Globus pallidus (tissue), 1 donor: ENCODE data around the gene FPR3.
"Not testable (repeated sequence)": the region's sequence is repeated elsewhere in the genome, so short reads cannot be mapped to it uniquely, and the experiment has no call there.

Experiments
- DNase-seq: peaks from one replicate; pipeline ENCODE4 v3.0.0-alpha.2; 2015; ENCODE audit warnings: low spot score

The FPR3 gene, protein sequence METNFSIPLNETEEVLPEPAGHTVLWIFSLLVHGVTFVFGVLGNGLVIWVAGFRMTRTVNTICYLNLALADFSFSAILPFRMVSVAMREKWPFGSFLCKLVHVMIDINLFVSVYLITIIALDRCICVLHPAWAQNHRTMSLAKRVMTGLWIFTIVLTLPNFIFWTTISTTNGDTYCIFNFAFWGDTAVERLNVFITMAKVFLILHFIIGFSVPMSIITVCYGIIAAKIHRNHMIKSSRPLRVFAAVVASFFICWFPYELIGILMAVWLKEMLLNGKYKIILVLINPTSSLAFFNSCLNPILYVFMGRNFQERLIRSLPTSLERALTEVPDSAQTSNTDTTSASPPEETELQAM

DNA sequence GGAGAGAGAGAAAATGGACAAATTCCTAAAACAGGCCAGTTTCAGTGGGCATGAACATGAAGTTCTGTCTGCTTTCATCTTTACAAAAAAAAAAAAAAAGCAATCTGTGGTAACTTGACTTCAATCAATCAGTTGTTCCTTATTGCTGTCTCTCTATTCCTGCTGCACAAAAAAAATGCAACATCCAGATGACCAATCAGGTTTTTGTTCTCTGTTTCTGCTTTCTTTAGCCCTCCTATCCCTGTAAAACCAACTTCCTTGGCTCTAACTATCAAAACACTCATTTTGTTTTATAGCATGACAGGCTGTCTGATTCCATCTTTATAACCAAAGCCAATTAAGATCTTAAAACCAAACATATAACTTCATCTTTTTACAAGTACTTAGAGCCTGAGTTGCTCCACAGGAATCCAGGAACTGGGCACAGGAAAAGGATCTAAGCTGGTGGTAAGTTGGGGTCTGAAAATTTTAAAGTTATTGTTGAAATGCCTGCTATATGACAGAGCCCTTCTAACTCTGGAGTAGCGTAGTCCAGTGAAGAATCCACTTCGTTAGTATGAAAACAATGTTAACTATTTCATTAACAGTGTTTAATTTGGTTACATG lies at the start of gene FPR3:
Gene FPR3, plus strand, starts transcription at position 273 of the 606 bp plus-strand sequence. CDS start 28,592 bp downstream, outside the sequence.
- no peak for DNase-seq

DNA sequence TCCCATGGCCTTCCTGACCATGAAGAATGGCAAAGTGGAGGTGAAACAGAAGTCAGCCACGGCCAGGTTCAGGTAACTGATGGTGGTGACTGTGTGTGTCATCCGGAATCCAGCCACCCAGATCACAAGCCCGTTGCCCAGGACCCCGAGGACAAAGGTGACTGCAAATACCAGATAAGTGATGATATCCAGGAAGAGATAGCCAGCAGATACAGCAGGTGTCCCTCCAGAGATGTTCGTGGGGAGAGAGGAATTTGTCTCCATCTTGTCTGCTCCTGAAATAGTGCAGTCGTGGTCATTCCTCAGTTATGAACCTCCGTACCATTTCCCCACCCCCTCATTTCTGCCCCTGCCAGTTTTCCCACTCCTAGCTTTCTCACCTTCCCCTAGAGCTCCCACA lies 48.2 kb upstream of the FPR3 start:
- DNase-seq: no peak

DNA sequence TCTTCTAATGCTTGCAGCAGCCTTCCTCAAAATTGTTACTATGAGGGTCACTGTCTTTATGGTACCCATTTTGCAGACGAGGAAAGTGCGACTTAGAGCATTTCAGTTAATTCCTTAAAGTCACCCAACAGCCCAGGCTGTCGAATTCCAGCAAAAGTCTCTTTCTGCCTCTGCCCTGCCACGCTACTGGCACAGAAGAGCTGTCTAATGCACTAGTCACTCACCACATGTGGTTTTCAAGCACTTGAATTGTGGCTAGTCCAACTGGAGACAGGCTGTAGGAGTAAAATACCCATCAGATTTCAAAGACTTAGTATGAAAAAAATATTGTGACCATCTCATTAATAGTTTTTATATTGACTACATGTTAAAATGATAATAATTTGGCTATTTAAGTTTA lies 45.0 kb upstream of the FPR3 start:
- DNase-seq: no peak

DNA sequence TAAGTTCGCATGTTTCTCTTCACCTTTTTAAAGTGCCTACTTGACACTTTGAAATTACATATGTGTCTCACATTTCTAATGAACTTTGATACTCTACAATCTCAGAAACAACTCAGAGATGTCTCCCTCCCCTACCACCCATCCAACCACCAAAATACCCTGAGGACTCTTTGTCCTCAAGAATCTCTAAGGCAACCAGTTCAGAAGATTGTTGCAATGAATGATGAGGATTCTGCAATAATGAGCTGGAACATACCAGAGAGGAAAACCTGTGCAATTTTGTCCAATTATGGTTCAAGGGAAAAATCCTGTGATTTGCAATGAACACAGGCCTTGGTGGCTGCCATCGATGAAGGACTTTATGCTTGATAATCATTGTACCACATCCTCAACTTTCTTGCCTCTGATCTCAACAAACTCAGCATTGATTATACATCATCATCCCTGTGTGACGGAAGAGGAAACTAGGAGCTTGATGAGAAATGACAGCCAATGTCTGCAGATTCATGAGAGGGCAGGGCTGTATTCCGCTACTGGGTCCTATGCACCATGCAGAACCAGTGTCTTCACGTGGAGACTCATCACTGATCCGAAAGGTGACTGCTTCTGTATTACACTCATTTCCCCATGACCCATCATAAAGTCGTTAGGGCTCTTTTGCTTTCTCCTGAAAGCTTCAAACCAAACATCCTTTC lies 44.4 kb upstream of the FPR3 start:
- no peak for DNase-seq

DNA sequence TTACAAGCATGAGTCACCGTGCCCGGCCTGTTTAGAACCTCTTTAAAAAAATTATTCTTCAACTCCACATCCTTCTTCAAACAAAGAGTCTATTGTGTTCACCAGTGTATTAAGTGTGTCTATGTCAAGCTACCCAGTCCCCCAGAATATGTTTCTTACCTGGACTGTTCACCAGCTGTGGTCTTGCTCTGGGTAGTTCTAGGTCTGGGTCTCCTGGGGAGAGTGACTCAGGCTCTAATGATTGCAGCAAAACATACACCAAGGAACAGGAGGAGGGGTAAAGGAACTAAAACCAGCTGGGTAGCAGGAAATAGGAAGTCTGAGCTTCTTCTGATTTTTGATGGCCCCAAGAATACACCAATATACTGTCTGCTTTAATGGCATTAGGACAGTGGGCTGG lies 43.3 kb upstream of the FPR3 start, which contains the start of gene FPR1:
Gene FPR1, minus strand, starts transcription at position 224 of the 400 bp plus-strand sequence. CDS start 4,884 bp downstream, outside the sequence.
- peak; percentile 59 for DNase-seq

DNA sequence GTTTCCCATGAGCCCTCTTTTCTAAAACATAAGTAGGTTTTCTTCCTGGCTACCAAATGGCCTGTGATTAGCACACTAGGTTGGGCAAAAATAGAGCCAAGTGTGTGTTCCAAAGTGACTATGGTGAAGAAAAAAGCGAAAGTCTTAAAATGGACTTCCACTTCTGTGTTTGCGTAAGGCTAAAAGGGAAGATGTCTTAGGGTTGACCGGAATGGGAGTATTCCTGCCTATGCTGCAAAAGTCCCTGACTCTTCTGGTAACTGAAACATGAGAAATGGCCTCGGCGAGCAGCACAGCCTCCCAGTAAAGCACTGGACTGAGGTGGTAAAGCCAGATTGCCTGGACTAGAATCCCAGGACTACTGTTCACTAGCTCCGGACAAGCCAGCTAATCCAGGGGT lies 40.8 kb upstream of the FPR3 start:
- peak; percentile 51 for DNase-seq

DNA sequence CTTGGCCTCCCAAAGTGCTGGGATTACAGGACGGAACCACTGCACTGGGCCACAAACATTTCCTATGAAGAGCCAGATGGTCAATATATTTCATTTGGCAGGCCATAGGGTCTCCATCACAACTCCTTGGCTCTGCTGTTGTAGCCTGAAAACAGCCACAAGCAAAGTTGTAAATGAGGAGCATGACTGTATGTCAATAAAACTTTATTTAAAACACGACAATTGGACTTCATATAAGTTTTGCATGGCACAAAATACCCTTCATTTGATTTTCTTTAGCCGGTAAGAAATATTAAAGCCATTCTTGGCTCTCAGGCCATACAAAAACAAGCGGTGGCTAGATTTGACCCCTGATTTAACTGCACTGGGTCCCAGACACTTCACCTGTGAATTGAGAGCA lies 40.2 kb upstream of the FPR3 start:
- DNase-seq: no peak

DNA sequence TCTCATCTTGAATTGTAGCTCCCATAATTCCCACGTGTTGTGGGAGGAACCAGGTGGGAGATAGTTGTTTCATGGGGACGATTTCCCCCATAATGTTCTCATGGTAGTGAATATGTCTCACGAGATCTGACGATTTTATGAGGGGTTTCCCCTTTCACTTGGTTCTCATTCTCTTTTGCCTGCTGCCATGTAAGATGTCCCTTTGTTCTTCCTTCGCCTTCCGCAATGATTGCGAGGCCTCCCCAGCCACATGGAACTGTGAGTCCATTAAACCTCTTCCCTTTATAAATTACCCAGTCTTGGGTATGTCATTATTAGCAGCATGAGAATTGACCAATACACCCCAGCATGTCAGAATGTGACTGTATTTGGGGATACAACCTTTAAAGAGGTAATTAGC lies 39.4 kb upstream of the FPR3 start:
- no peak for DNase-seq

DNA sequence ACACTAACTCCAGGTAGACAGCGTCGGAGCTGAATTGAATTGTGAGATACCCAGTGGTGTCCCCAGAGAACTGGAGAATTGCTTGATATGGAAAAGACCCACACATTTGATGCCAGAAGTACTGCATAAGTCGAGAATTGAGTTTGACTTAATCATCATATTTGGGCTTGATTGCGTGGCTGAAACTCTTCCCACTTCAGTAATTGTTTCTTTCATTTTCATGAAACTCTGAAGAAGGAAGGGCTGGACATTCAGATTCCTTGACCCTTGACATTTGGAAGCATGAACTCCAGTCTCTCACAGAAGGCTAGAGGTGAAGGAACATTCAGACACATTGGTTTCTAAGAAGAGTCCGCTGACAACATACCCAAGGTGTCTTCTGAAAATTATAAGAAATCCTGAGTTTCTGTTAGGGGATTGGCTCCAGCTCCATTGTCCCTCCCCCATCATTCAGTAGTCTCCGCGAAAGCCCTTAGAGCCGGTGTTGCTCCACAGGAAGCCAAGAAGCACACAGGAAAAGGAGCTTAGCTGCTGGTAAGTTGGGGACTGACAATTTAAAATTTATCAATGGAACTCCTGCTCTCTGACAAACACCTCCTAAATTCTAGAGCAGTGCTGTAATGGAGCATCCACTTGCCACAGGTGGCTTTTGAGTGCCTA lies 34.1 kb upstream of the FPR3 start, which contains the start of gene FPR2:
Gene FPR2, plus strand, starts transcription at position 484 of the 660 bp plus-strand sequence. CDS start 7,479 bp downstream, outside the sequence.
- DNase-seq: no peak

DNA sequence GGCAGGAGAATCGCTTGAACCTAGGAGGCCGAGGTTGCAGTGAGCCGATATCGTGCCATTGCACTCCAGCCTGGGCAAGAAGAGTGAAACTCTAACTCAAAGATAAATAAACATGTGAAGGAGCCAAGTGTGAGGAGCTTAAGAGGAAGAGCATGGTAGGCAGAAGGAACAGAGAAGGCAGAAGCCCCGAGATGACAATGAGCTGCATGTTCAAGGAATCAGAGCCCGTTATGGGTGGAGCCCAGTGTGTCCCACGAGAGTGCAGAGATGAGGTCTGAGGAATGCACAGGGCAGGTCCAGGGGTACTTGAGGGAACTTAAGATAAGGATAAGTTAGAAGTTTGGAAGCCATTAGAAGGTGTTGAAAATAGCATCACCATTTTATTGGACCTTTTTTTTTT lies 33.3 kb upstream of the FPR3 start:
- no peak for DNase-seq

DNA sequence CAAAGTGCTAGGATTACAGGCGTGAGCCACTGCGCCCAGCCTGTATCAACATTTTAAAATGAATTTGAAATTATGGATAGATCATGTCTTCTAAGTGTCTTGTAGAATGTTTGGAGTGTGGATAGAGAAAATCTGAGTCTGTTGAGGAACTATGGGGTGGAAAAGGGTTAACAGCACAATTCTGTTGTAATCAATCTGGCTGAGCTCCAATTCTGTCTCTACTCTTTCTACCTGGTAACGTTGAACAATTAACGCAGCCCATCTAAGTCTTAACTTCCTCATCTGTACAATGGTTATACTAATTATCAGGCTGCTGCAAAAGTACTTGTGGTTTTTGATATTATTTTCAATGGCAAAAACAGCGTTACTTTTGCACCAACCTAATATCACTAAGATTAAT lies 29.9 kb upstream of the FPR3 start:
- no peak for DNase-seq

DNA sequence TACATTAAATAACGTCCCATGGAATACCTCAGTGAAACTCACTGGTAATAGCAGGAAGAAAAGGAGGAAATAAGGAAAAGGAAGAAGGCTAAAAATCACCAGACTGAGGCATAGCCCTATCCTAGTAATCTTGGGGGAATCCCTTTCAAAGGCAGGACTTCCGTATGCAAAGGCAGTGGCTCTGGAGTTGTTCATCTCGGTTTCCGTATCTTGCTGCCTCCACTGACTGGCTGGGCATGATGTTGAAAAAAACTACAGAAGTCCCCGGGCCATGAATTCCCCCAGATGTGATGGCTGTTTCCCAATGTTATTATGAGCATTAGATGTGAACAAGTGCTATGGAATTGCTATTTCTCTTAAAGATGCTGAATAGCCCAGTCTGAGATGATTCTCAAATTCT lies 28.5 kb upstream of the FPR3 start:
- DNase-seq: no peak

DNA sequence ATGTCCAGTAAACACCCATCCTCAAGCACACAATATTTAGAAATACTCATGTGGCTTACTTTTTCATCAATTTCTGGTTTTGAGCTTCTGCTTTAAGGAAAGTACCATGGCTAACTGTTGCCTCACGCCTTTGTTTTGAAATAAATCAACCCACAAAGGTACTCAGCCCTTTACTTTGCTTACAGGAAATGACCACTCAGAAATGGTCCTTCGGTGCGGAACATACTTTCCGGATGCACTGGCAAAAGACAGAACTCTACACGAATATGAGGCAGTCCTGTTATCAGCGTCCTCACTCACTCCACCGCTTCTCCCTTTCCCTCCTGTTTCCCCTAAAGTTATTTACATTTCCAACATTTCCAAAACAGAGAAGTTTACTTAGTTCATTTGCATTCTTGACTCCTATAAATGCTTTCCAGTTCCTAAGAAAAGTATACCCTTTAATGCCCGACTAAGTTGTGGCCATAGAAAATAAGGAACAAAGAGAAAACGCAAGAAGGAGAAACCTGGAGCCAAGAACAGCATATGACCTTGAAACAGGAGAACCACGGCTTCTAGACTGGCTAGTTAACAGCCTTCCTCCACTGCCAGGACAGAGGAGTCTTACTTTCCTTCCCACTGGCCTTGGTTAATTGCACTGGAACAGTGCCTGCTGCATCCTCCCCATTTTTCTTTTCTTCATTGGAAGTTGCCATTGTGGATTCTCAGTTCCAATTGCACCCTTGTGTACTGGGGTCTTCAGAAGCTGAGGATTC lies 23.4 kb upstream of the FPR3 start:
- no peak for DNase-seq

DNA sequence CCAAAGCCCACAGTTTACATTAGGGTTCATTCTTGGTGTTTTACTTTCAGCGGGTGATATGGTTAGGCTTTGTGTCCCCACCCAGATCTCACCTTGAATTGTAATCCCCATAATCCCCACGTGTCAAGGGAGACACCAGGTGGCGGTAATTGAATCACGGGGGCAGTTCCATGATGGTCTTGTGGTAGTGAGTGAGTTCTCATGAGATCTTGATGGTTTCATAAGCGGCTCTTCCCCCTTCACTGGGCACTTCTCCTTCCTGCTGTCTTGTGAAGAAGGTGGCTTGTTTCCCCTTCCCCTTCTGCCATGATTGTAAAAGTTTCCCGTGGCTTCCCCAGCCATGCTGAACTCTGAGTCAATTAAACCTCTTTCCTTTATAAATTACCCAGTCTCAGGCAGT lies 22.0 kb upstream of the FPR3 start:
- DNase-seq: no peak

DNA sequence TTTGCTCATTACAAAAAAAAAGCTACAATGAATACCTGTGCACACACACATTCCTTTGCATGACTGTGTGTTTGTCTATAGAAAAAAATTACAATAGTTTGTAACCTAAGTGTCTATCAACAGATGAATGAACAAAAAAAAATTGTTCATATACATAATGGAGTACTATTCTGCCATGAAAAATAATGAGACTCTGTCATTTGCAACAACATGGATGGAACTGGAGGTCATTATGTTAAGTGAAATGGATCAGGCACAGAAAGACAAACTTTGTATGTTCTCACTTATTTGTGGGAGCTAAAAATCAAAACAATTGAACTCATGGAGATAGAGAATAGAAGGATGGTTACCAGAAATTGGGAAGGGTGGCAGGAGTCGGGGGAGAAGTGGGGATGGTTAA lies 18.4 kb upstream of the FPR3 start:
- DNase-seq: not testable (repeated sequence)

DNA sequence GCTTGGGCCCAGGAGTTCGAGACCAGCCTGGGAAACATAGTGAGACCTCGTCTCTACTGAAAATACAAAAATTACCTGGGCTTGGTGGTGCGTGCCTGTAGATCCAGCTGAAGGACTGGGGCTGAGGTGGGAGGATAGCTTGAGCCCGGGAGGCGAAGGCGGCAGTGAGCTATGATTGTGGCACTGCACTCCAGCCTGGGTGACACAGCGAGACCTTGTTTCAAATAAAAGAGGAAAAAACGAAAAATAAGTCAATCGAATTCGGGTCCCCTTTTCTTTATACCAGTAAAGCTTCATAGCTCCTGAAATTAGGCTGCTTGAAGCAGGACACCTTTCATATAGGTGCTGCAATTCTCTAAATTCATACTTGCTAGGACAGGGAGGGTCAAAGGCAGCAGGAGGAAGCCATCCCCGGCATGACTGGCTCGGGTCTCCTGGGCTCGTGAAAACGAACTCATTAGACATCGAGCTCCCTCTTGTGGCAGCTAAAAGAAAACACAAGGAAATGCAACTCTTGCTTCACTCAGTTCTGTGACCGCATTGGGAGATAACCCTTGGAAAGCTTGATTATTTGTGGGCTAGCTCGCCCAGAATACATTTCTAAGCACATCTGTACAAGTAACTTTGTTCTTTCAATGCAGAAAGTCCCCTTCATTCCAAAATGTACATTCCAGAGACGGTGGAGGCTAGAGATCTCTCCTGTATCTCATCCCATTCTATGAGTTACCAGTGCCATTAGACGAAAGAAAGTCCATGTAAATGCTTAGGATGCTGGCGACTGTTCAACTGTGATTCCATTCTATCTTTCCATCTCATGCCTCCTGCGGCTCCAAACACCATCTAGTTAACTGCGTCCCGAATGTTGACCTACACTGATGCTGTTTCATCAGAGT lies 17.1 kb upstream of the FPR3 start:
- peak; percentile 87 for DNase-seq

DNA sequence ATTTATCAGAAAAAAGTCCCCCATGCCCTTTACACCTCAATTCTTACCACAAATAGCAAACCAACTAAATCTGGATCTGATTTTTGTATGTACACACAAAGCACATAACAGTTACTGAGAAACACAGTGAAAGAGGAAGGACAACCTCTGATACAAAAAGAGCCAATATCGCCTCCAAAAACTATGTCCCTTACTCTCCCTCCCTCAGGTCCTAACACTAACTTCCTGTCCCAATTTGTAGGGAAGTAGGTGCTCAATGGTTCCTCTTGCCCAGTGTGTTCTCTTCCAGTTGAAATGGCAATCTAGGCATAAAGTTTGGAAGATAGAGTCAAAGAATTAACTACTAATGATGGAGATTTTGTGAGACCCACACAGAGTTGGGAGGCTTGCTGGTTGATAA lies 15.8 kb upstream of the FPR3 start:
- DNase-seq: no peak

DNA sequence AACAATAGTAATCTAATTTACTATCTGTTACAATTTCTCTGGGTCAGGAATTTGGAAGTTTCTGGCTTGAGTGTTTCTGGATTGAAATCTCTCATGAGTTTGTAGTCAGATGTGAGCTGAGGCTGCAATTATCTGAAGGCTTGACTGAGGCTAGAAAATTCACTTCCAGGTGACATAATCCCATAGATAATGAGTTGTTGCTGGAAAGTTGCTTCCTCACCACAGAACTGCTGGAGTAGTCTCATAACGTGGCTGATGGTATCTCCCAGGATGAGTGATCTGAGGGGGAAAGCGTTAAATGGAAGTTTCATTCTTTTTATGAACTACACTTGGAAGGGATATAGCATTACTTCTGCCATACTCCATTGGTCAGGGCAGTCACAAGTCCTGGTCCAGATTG lies 15.3 kb upstream of the FPR3 start:
- no peak for DNase-seq

DNA sequence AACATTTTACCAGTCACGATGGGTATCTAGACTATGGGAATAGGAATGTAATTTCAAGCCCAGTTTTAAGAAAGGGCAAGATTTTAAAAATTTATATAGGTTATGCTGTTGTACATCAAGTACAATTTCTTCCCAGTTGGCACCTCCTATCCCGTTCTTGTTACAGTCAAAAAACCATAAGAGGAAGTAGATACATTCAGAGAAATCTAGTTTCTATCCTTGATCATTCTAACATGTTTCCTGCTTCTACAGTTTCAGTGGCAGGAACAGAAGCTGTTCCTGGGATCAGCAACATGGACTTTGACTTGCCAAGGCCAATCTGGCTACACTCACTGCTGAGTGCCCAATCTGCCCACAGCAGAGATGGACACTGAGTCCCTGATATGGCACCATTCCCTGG lies 14.7 kb upstream of the FPR3 start:
- no peak for DNase-seq

DNA sequence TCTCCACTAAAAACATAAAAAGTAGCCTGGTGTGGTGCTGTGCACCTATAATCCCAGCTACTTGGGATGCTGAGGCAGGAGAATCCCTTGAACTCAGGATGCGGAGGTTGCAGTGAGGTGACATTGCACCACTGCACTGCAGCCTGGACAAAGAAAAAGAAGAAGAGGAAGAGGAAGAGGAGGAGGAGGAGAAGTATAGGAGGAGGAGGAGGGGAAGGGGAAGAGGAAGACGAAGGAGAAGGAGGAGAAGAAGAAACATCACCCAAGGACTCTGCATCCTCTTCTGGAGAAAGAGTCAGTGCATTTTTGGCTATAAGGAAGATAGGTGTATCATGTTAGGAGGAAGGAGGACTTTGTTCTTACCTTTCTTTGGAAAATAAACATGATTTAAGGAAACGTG lies 13.0 kb upstream of the FPR3 start:
- DNase-seq: no peak

DNA sequence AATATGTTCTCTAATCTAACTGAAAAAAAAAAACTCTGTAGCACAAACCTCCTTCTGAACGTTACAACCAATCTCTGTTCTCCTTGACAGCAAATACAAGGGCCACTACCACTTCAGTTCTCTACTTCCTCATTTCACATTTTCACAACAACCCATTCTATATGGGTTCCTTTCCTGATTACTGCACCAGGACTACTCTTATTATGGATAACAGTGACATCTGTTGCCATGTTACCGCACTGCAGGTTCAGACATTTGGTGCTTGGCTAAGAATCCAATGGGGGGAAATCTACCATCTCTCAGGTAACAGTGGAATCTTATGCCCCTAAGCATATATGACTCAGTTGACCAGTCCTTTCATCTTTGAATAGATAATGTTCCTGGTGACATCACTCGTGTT lies 11.6 kb upstream of the FPR3 start:
- DNase-seq: no peak
